Right atrium auricular region (tissue), 2 donors: ENCODE results near the gene SCYGR7. TPM values are rescaled to one million over a fixed set of nuclear protein-coding genes. Genes with fewer than 3 reads are reported as not detected.

Source experiments
- DNase-seq: peaks from one replicate; pipeline ENCODE4 v3.0.0-alpha.2; 2019; ENCODE audit warnings: low spot score
- H3K27ac ChIP-seq, 2 donors: fragments of 200-600 bp; sonication (generic); 1 replicate in 1 of 2; 2 replicates in 1 of 2; pipeline ENCODE4 v1.5.1; 2016 to 2019
- H3K27me3 ChIP-seq, 2 donors: fragments of 200-600 bp; sonication (generic); one replicate each; pipeline versions ENCODE4 v1.5.1 to v1.6.0; 2017 to 2019
- H3K36me3 ChIP-seq: fragments of 200-600 bp; sonication (generic); one replicate; pipeline ENCODE4 v1.5.1; 2016
- H3K4me1 ChIP-seq, 2 donors: fragments of 200-600 bp; sonication (generic); one replicate each; pipeline versions ENCODE4 v1.5.1 to v1.6.0; 2017 to 2019
- H3K4me3 ChIP-seq, 2 donors: fragments of 200-600 bp; sonication (generic); 1 replicate in 1 of 2; 2 replicates in 1 of 2; pipeline ENCODE4 v1.5.1; 2017 to 2019; ENCODE audit warnings: mild to moderate bottlenecking in 1 of 2, moderate library complexity in 1 of 2
- H3K9me3 ChIP-seq, 2 donors: fragments of 200-600 bp; sonication (generic); one replicate each; pipeline ENCODE4 v1.5.1; 2019
- CTCF ChIP-seq, 2 donors: fragments of 200-600 bp; sonication (generic); IDR thresholded peaks; one replicate each; pipeline ENCODE4 v1.5.1; 2019; ENCODE audit warnings: antibody characterized with exemption in 2 of 2
- total RNA-seq, 2 donors: library from RNA; depleted of rRNA; stranded (reverse); fragments of >200 nt; gene quantifications; one replicate each; pipeline ENCODE4 v1.1.0, GENCODE V29; 2016

The SCYGR7 gene
- not detected for total RNA-seq

- H3K4me3 ChIP-seq = no peak within 1 kb of the TSS
- no peaks in the 10 kb centered on the region for H3K36me3 ChIP-seq
- no peaks in the 10 kb centered on the region for H3K4me1 ChIP-seq
- TF ChIP-seq CTCF (IDR thresholded peaks at IDR 0.05) = no peak
- DNase-seq = no peak
- no peak within 1 kb of the TSS for H3K27ac ChIP-seq
- no peaks in the 10 kb centered on the region for H3K27me3 ChIP-seq
- no peaks in the 10 kb centered on the region for H3K9me3 ChIP-seq
These were observed at the start of gene SCYGR7 for GRCh38 chr2:227728035-227728434. SCYGR7 (plus strand) TSS chr2:227728335; CDS start chr2:227728335, 0 bp downstream.

- Histone ChIP-seq H3K27me3 (no peaks in the 10 kb centered on the region), H3K4me1 (no peaks in the 10 kb centered on the region), H3K27ac (no peak overlapping the region), H3K9me3 (no peaks in the 10 kb centered on the region), H3K4me3 (no peak overlapping the region), H3K36me3 (no peaks in the 10 kb centered on the region)
- no peak for TF ChIP-seq CTCF (IDR thresholded peaks at IDR 0.05)
- DNase-seq = no peak
These were observed 43.9 kb upstream of the SCYGR7 start for GRCh38 chr2:227684258-227684657.

- DNase-seq = no peak
- no peak overlapping the region for H3K27ac ChIP-seq
- no peak for TF ChIP-seq CTCF (IDR thresholded peaks at IDR 0.05)
- no peaks in the 10 kb centered on the region for H3K36me3 ChIP-seq
- H3K27me3 ChIP-seq = no peaks in the 10 kb centered on the region
- H3K9me3 ChIP-seq = no peaks in the 10 kb centered on the region
- no peak overlapping the region for H3K4me3 ChIP-seq
- no peaks in the 10 kb centered on the region for H3K4me1 ChIP-seq
These were observed 40.9 kb upstream of the SCYGR7 start for GRCh38 chr2:227687189-227687588.

- Histone ChIP-seq H3K4me1 (no peaks in the 10 kb centered on the region), H3K27ac (no peak overlapping the region), H3K9me3 (no peaks in the 10 kb centered on the region), H3K4me3 (no peak overlapping the region), H3K27me3 (no peaks in the 10 kb centered on the region), H3K36me3 (no peaks in the 10 kb centered on the region)
- DNase-seq = no peak
- no peak for TF ChIP-seq CTCF (IDR thresholded peaks at IDR 0.05)
These were observed 31.0 kb upstream of the SCYGR7 start for GRCh38 chr2:227696990-227697679.

- no peaks in the 10 kb centered on the region for H3K9me3 ChIP-seq
- H3K27me3 ChIP-seq = no peaks in the 10 kb centered on the region
- H3K36me3 ChIP-seq = no peaks in the 10 kb centered on the region
- H3K4me1 ChIP-seq = no peaks in the 10 kb centered on the region
- no peak overlapping the region for H3K27ac ChIP-seq
- no peak for DNase-seq
- no peak overlapping the region for H3K4me3 ChIP-seq
- TF ChIP-seq CTCF (IDR thresholded peaks at IDR 0.05) = no peak
These were observed 26.6 kb upstream of the SCYGR7 start for GRCh38 chr2:227701556-227701955.

GRCh38 chr2:227703280-227703732 is 24.8 kb upstream of the SCYGR7 start:
- H3K36me3 ChIP-seq = no peaks in the 10 kb centered on the region
- TF ChIP-seq CTCF (IDR thresholded peaks at IDR 0.05) = no peak
- DNase-seq = no peak
- H3K9me3 ChIP-seq = no peaks in the 10 kb centered on the region
- H3K4me3 ChIP-seq = no peak overlapping the region
- H3K27ac ChIP-seq = no peak overlapping the region
- H3K27me3 ChIP-seq = no peaks in the 10 kb centered on the region
- no peaks in the 10 kb centered on the region for H3K4me1 ChIP-seq
